NCI-H1417 (cell line): ENCODE data around the gene HSPB2.

Source experiments
- DNase-seq, 3 experiments: peaks; one replicate each; lab custom pipeline; 2025; lab: John Stamatoyannopoulos, UW

The HSPB2 gene

GRCh38 chr11:111938687-111939160, 26.2 kb downstream of the HSPB2 start:
- DNase-seq, result peak in 1 of 3 experiments; percentile 19

- peak in 1 of 3 experiments; percentile 61 for DNase-seq
Observed at GRCh38 chr11:111939836-111940604, 27.5 kb downstream of the HSPB2 start.

GRCh38 chr11:111941963-111942362, 29.4 kb downstream of the HSPB2 start:
- DNase-seq, result no peak

GRCh38 chr11:111942829-111943228, 30.3 kb downstream of the HSPB2 start:
- no peak for DNase-seq

GRCh38 chr11:111944139-111944538, 31.6 kb downstream of the HSPB2 start:
- no peak for DNase-seq

- no peak for DNase-seq
Observed at GRCh38 chr11:111944651-111945051, 32.1 kb downstream of the HSPB2 start.

GRCh38 chr11:111945198-111945597, 32.7 kb downstream of the HSPB2 start:
- no peak for DNase-seq

- peak in 1 of 3 experiments; percentile 18 for DNase-seq
Observed at GRCh38 chr11:111946499-111946898, 34.0 kb downstream of the HSPB2 start.

GRCh38 chr11:111947143-111947542, 34.6 kb downstream of the HSPB2 start:
- DNase-seq, result no peak

- DNase-seq, result no peak
Observed at GRCh38 chr11:111949519-111950426, 37.2 kb downstream of the HSPB2 start.

GRCh38 chr11:111951565-111951964, 39.0 kb downstream of the HSPB2 start:
- no peak for DNase-seq

- DNase-seq, result no peak
Observed at GRCh38 chr11:111954154-111954553, 41.6 kb downstream of the HSPB2 start.

GRCh38 chr11:111957663-111958444, 45.3 kb downstream of the HSPB2 start:
- no peak for DNase-seq

- no peak for DNase-seq
Observed at GRCh38 chr11:111960916-111961315, 48.4 kb downstream of the HSPB2 start.

- no peak for DNase-seq
Observed at GRCh38 chr11:111961389-111962300, 49.1 kb downstream of the HSPB2 start.
